Heart left ventricle (tissue), 13 donors: ENCODE data around the gene SUPT3H.

Source experiments
- CTCF ChIP-seq, 12 donors: fragments of 200-600 bp; sonication (generic) in 4 of 12; IDR thresholded peaks; one replicate each; pipeline versions ENCODE4 v1.5.0 to v1.8.0; 2018 to 2022; ENCODE audit warnings: antibody characterized with exemption in 12 of 12, mild to moderate bottlenecking in 5 of 12
- POLR2A ChIP-seq, 2 donors: fragments of 450-650 bp; IDR thresholded peaks; one replicate each; pipeline ENCODE4 v1.6.1; 2017; ENCODE audit warnings: antibody characterized with exemption in 2 of 2, mild to moderate bottlenecking in 2 of 2, moderate library complexity in 2 of 2
- donor health status: ischemic (EF 13 %, LVEDD 7.1; RV severe dilation, severe dysfunction).
- donor health status: DM: no; HTN: yes; CAD: no.
- donor health status: DM: no; HTN: no; CAD: no.
- donor health status: ischemic (EF 25% LVEDD 6.9; RV normal size, moderate dysfunction).
- donor health status: ischemic (EF 25% LVEDD 5.7; RV mildly dilated, moderate dysfunction).
- donor health status: ischemic (EF 35%, LVEDD 5.7; RV mildly dilated, moderate dysfunction).
- donor health status: nonischemic (EF 11% LVEDD 7.7; RV severe dilation, severe dysfunction).
- donor health status: DM: yes; HTN: yes; CAD: no.
- donor health status: PGD.
- donor health status: ischemic (EF 29% LVEDD 5.4; RV normal size, mild dysfunction).
- donor health status: nonischemic (EF 23%, LVEDD 6.1; RV moderate dilation, normal function).

- no peak for TF ChIP-seq POLR2A (IDR thresholded peaks at IDR 0.05)
- TF ChIP-seq CTCF (IDR thresholded peaks at IDR 0.05), result no peak
Measured at GRCh38 chr6:45328523-45328922, 49.2 kb downstream of the SUPT3H start.
